Smooth muscle cell (in vitro differentiated cells): ENCODE measurements around the gene PCBP4. TPM values are rescaled to one million over a fixed set of nuclear protein-coding genes. Genes with fewer than 3 reads are reported as not detected.

Experiments
- DNase-seq: peaks from one replicate; lab custom pipeline; 2025; ENCODE audit not compliant: unreplicated experiment; lab: John Stamatoyannopoulos, UW
- H2AFZ ChIP-seq: fragments of 200-600 bp; sonication (generic); 2 replicates; pipeline ENCODE4 v1.6.0; 2016; ENCODE audit warnings: antibody characterized with exemption, low read depth, mild to moderate bottlenecking
- H3F3A ChIP-seq: fragments of 200-600 bp; sonication (generic); 2 replicates; pipeline ENCODE4 v1.6.0; 2017; ENCODE audit warnings: antibody characterized with exemption, low read depth
- H3K27ac ChIP-seq: fragments of 200-600 bp; sonication (generic); 2 replicates; pipeline ENCODE4 v1.5.1; 2016; ENCODE audit warnings: low read depth, mild to moderate bottlenecking
- H3K27me3 ChIP-seq: fragments of 200-600 bp; sonication (generic); 2 replicates; pipeline ENCODE4 v1.6.1; 2016; ENCODE audit warnings: low read depth, mild to moderate bottlenecking
- H3K36me3 ChIP-seq: fragments of 200-600 bp; sonication (generic); 2 replicates; pipeline ENCODE4 v1.5.1; 2016; ENCODE audit warnings: low read depth
- H3K4me1 ChIP-seq: fragments of 200-600 bp; sonication (generic); 2 replicates; pipeline ENCODE4 v1.5.1; 2016; ENCODE audit warnings: low read depth
- H3K4me2 ChIP-seq: fragments of 200-600 bp; sonication (generic); 2 replicates; pipeline ENCODE4 v1.6.0; 2016; ENCODE audit warnings: mild to moderate bottlenecking
- H3K4me3 ChIP-seq: fragments of 200-600 bp; sonication (generic); 2 replicates; pipeline ENCODE4 v1.5.1; 2016; ENCODE audit warnings: mild to moderate bottlenecking
- H3K79me2 ChIP-seq: fragments of 200-600 bp; sonication (generic); 2 replicates; pipeline ENCODE4 v1.6.0; 2016; ENCODE audit warnings: low read depth, mild to moderate bottlenecking
- H3K9ac ChIP-seq: fragments of 200-600 bp; sonication (generic); 2 replicates; pipeline ENCODE4 v1.6.0; 2016; ENCODE audit warnings: low read depth
- H3K9me3 ChIP-seq: fragments of 200-600 bp; sonication (generic); replicated peaks from 2 replicates; pipeline ENCODE4 v1.5.1; 2016; ENCODE audit warnings: low read depth
- H4K20me1 ChIP-seq: fragments of 200-600 bp; sonication (generic); 2 replicates; pipeline ENCODE4 v1.6.0; 2016; ENCODE audit warnings: low read depth
- WGBS: methylation state at CpG from one replicate; pipeline ENCODE4 v1.1.7; 2016; ENCODE audit warnings: low lambda C conversion rate; 5-methylcytosine and 5-hydroxymethylcytosine counted together
- polyA plus RNA-seq: library from polyadenylated mRNA; unstranded; fragments of >200 nt; fragmentation: Nextera tagmentation; extraction: Ambion mirVana; gene quantifications from 2 replicates; pipeline ENCODE4 v1.2.1, GENCODE V29; 2016
- total RNA-seq: library from RNA; depleted of rRNA; stranded (reverse); fragments of >200 nt; gene quantifications from 2 replicates; pipeline ENCODE4 v1.2.3, GENCODE V29; 2014
- TF ChIP-seq, protein P1 (sequence below): fragments of 200-600 bp; sonication (generic); IDR thresholded peaks from 2 replicates; pipeline ENCODE4 v1.5.1; 2017; ENCODE audit warnings: borderline replicate concordance, mild to moderate bottlenecking, antibody characterized with exemption; ENCODE audit not compliant: insufficient read depth, poor library complexity, severe bottlenecking

Gene PCBP4
- total and polyA plus RNA-seq, 2 experiments from 2014 or later: 42.6 to 81.2 TPM

DNA sequence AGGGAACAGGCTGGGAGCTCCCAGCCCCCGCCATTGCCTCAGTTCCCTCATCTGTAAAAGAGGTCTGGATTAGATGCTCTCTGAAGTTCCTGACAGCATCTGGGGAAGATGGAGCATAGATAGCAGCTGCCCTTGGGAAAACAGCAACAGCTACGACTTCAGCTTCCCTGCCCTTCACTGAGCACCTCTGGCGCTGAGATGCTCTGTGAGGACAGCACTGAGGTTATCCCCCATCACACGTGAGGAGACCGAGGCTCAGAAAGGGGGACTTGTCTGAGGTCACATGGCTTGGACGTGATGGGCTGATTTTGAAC is 39.5 kb upstream of the PCBP4 start:
- Histone ChIP-seq H2AFZ (no peak overlapping the region), H3K27me3 (no peaks in the 10 kb centered on the region), H3K79me2 (no peaks in the 10 kb centered on the region), H3K4me1 (peaks cover 40% of the 10 kb centered on the region), H3K4me2 (no peak overlapping the region), H3K4me3 (no peak overlapping the region), H3F3A (no peaks in the 10 kb centered on the region), H3K27ac (no peak overlapping the region), H3K9me3 (no peaks in the 10 kb centered on the region), H4K20me1 (no peaks in the 10 kb centered on the region), H3K36me3 (no peaks in the 10 kb centered on the region), H3K9ac (no peak overlapping the region)
- WGBS: 96% methylated on average over 6 of the region's 6 CpGs
- TF ChIP-seq, protein P1, sequence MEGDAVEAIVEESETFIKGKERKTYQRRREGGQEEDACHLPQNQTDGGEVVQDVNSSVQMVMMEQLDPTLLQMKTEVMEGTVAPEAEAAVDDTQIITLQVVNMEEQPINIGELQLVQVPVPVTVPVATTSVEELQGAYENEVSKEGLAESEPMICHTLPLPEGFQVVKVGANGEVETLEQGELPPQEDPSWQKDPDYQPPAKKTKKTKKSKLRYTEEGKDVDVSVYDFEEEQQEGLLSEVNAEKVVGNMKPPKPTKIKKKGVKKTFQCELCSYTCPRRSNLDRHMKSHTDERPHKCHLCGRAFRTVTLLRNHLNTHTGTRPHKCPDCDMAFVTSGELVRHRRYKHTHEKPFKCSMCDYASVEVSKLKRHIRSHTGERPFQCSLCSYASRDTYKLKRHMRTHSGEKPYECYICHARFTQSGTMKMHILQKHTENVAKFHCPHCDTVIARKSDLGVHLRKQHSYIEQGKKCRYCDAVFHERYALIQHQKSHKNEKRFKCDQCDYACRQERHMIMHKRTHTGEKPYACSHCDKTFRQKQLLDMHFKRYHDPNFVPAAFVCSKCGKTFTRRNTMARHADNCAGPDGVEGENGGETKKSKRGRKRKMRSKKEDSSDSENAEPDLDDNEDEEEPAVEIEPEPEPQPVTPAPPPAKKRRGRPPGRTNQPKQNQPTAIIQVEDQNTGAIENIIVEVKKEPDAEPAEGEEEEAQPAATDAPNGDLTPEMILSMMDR: no peak
- no peak for DNase-seq

DNA sequence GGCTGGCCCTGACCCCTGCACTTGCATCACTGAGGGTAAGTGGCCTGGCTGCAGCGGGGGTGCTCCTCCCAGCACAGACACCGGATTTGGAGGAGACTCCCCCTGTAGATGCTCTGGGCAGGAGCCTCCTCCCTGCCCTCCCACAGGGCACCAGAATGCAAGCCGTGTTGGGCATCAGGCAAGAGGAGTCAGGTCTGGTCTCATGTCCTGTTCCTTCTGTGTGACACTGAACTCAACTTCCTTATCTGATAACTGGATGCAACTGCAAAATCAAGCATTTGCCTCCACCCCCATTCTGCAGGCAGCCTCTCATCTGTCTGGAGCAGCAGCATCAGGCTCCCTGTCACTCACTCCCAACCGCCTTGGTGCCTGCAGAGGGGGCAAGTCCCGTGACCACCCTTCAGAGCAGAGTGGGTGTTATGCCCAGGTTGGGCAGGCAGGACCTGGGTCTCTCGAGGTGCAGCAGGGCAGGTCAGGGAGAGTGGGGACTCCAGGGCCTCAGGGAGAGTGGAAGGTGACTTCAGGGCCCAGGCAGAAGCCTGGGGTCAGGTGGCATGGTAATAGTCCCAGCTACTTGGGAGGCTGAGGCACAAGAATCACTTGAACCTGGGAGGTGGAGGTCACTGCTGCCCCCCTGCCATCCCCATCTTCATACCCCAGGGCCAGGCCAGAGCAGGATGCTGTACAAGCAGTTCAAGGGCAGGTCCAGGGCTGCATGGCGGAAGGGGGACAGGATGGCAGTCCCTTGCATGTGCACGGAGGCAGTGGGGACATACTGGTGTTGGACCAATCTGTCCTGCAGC is 39.0 kb upstream of the PCBP4 start:
- no peaks in the 10 kb centered on the region for H4K20me1 ChIP-seq
- H3K79me2 ChIP-seq: no peaks in the 10 kb centered on the region
- H3K4me3 ChIP-seq: no peak overlapping the region
- no peak for DNase-seq
- H3K9ac ChIP-seq: no peak overlapping the region
- no peak overlapping the region for H3K27ac ChIP-seq
- TF ChIP-seq, protein P1: no peak
- 58% methylated on average over 8 of the region's 8 CpGs for WGBS
- peak overlapping the region; percentile 66 for H2AFZ ChIP-seq
- no peaks in the 10 kb centered on the region for H3F3A ChIP-seq
- H3K4me2 ChIP-seq: peak overlapping the region; percentile 74
- H3K27me3 ChIP-seq: no peaks in the 10 kb centered on the region
- H3K36me3 ChIP-seq: no peaks in the 10 kb centered on the region
- H3K4me1 ChIP-seq: peaks cover 42% of the 10 kb centered on the region
- H3K9me3 ChIP-seq: no peaks in the 10 kb centered on the region

DNA sequence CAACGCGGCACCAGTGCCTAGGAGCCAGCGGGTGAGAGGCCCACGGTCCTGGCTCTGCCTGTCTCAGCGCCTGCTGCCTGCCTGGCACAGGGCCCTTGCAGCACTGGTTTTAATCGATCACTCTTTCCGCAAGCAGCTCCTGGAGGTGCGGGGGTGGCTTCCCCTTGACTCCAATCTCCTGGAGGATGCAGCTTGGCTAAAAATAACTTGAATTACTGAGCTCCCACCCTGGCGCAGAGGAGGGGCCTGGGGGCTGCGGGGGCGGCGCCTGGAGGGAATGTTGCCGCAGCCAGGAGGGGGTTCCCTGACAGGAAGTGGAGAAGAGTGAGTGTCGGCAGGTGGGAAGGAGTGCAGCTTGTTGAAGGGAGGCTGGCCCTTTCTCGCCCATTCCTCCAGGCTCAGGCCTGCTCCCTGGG is 38.3 kb upstream of the PCBP4 start:
- 11% methylated on average over 14 of the region's 15 CpGs for WGBS
- Histone ChIP-seq H3K4me2 (peak overlapping the region; percentile 74), H3K79me2 (no peaks in the 10 kb centered on the region), H3K27me3 (no peaks in the 10 kb centered on the region), H3K4me1 (peaks cover 42% of the 10 kb centered on the region), H3K9me3 (no peaks in the 10 kb centered on the region), H4K20me1 (no peaks in the 10 kb centered on the region), H3K4me3 (no peak overlapping the region), H3K27ac (no peak overlapping the region), H3K36me3 (no peaks in the 10 kb centered on the region), H2AFZ (peak overlapping the region; percentile 66), H3K9ac (no peak overlapping the region), H3F3A (no peaks in the 10 kb centered on the region)
- TF ChIP-seq, protein P1: no peak
- DNase-seq: no peak

DNA sequence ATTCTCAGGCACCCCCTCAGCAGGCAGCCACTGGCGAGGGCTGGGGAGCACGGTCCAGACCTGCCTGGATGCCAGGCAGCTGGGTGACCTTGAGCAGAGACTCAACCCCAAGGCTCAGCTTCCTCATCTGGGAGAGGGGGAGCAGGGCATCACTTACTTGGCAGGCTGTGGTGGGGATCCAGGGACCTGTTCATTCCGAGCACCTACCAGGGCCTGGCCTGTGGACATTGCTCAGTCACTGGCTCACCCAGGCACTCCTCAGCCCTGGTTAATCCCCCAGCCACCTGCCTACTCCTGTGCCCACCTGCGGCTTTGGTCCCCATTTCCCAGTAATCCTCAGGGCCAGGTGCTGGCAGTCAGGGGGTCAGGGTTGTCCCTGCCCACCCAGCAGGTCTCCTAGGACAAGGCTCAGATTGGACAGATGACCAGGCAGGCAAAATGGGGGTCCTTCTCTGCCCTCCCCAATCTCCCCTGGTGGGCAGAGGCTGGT is 37.7 kb upstream of the PCBP4 start:
- H3K4me2 ChIP-seq: peak overlapping the region; percentile 74
- 98% methylated on average over 4 of the region's 4 CpGs for WGBS

More for the DNA sequence above, 37.7 kb upstream of the PCBP4 start:
- Histone ChIP-seq H3K4me3 (no peak overlapping the region), H3K9ac (no peak overlapping the region), H3K79me2 (no peaks in the 10 kb centered on the region), H3K27ac (no peak overlapping the region), H3K27me3 (no peaks in the 10 kb centered on the region), H2AFZ (no peak overlapping the region), H3F3A (no peaks in the 10 kb centered on the region), H4K20me1 (no peaks in the 10 kb centered on the region), H3K9me3 (no peaks in the 10 kb centered on the region), H3K36me3 (no peaks in the 10 kb centered on the region), H3K4me1 (peaks cover 42% of the 10 kb centered on the region)
- TF ChIP-seq, protein P1: no peak
- no peak for DNase-seq
